OCI-LY1 (cell line): ENCODE measurements around the gene CEP57.
"Not testable (repeated sequence)": the region's sequence is repeated elsewhere in the genome, so short reads cannot be mapped to it uniquely, and the experiment has no call there.

Experiments used
- H2AFZ ChIP-seq: fragments of 200-600 bp; sonication (generic), shearing (Covaris generic); 2 replicates; pipeline ENCODE4 v1.6.0; 2014; ENCODE audit warnings: antibody characterized with exemption, mild to moderate bottlenecking, low read length
- H3F3A ChIP-seq: fragments of 200-600 bp; sonication (generic), shearing (Covaris generic); 2 replicates; pipeline ENCODE4 v1.6.0; 2014; ENCODE audit warnings: mild to moderate bottlenecking, antibody characterized with exemption, low read length, moderate library complexity; ENCODE audit not compliant: insufficient read depth
- H3K27ac ChIP-seq: fragments of 200-600 bp; sonication (generic); 2 replicates; pipeline ENCODE4 v1.5.1; 2014; ENCODE audit warnings: low read length, mixed run types, mild to moderate bottlenecking, low read depth; ENCODE audit not compliant: poor library complexity, severe bottlenecking
- H3K27me3 ChIP-seq: fragments of 200-600 bp; sonication (generic); 2 replicates; pipeline ENCODE4 v1.6.0; 2014; ENCODE audit warnings: antibody characterized with exemption, mild to moderate bottlenecking, low read length, moderate library complexity; ENCODE audit not compliant: insufficient read depth
- H3K36me3 ChIP-seq: fragments of 200-600 bp; sonication (generic); 2 replicates; pipeline ENCODE4 v1.6.1; 2014; ENCODE audit warnings: mild to moderate bottlenecking, antibody characterized with exemption, low read length, moderate library complexity, mixed read lengths; ENCODE audit not compliant: insufficient read depth
- H3K4me1 ChIP-seq: fragments of 200-600 bp; sonication (generic); 2 replicates; pipeline ENCODE4 v1.5.1; 2014; ENCODE audit warnings: mild to moderate bottlenecking, low read length, moderate library complexity; ENCODE audit not compliant: insufficient read depth, severe bottlenecking
- H3K4me2 ChIP-seq: fragments of 200-600 bp; sonication (generic), shearing (Covaris generic); 2 replicates; pipeline ENCODE4 v1.6.1; 2014; ENCODE audit warnings: low read length
- H3K4me3 ChIP-seq: fragments of 200-600 bp; sonication (generic); 2 replicates; pipeline ENCODE4 v1.5.1; 2014; ENCODE audit warnings: low read length, low read depth, mild to moderate bottlenecking, mixed read lengths; ENCODE audit not compliant: poor library complexity, severe bottlenecking
- H3K79me2 ChIP-seq: fragments of 200-600 bp; shearing (Covaris generic); 2 replicates; pipeline ENCODE4 v1.6.1; 2016; ENCODE audit warnings: mixed run types, low read length, mixed read lengths; ENCODE audit not compliant: insufficient read depth
- H3K9ac ChIP-seq: fragments of 200-600 bp; sonication (generic), shearing (Covaris generic); 2 replicates; pipeline ENCODE4 v1.6.1; 2014; ENCODE audit warnings: mild to moderate bottlenecking, low read length, mixed read lengths
- H3K9me2 ChIP-seq: fragments of 200-600 bp; sonication (generic), shearing (Covaris generic); 2 replicates; pipeline ENCODE4 v1.6.1; 2014; ENCODE audit warnings: low read depth, mild to moderate bottlenecking, low read length, mixed read lengths
- H3K9me3 ChIP-seq: fragments of 200-600 bp; shearing (Covaris generic); 2 replicates; pipeline ENCODE4 v1.6.1; 2014; ENCODE audit warnings: low read length, mixed read lengths
- H4K20me1 ChIP-seq: fragments of 200-600 bp; sonication (generic), shearing (Covaris generic); 2 replicates; pipeline ENCODE4 v1.6.0; 2016; ENCODE audit warnings: mild to moderate bottlenecking, low read length; ENCODE audit not compliant: insufficient read depth
- CTCF ChIP-seq: fragments of 200-600 bp; sonication (generic), shearing (Covaris generic); IDR thresholded peaks from 2 replicates; pipeline ENCODE4 v1.5.1; 2017; ENCODE audit warnings: mild to moderate bottlenecking, antibody characterized with exemption, low read length, moderate library complexity, mixed read lengths
- EZH2 ChIP-seq: fragments of 200-600 bp; sonication (generic), shearing (Covaris generic); IDR thresholded peaks from 2 replicates; pipeline ENCODE4 v1.8.0; 2017; ENCODE audit warnings: borderline replicate concordance, mixed run types, mild to moderate bottlenecking, antibody characterized with exemption, low read length, moderate library complexity, mixed read lengths

The CEP57 gene

GRCh38 chr11:95863486-95864140, 73.3 kb downstream of the CEP57 start:
- H3K9me3 ChIP-seq, result no peaks in the 10 kb centered on the region
- H3K4me1 ChIP-seq, result no peaks in the 10 kb centered on the region
- no peak for TF ChIP-seq EZH2
- no peaks in the 10 kb centered on the region for H3K27me3 ChIP-seq
- H3K4me3 ChIP-seq, result no peak overlapping the region
- no peaks in the 10 kb centered on the region for H4K20me1 ChIP-seq
- no peaks in the 10 kb centered on the region for H3K9me2 ChIP-seq
- H3K79me2 ChIP-seq, result no peaks in the 10 kb centered on the region
- no peaks in the 10 kb centered on the region for H3F3A ChIP-seq
- H3K9ac ChIP-seq, result no peak overlapping the region
- H3K36me3 ChIP-seq, result no peaks in the 10 kb centered on the region
- no peak overlapping the region for H2AFZ ChIP-seq
- no peak overlapping the region for H3K27ac ChIP-seq
- H3K4me2 ChIP-seq, result no peak overlapping the region

- Histone ChIP-seq H2AFZ (no peak overlapping the region), H3K27ac (no peak overlapping the region)
- TF ChIP-seq CTCF (no peak), EZH2 (no peak)
Observed at GRCh38 chr11:95867105-95867504, 76.8 kb downstream of the CEP57 start.

GRCh38 chr11:95870877-95871276, 80.6 kb downstream of the CEP57 start:
- not testable (repeated sequence) for H3K4me1 ChIP-seq, H3K79me2 ChIP-seq, H3K9ac ChIP-seq, H3K27ac ChIP-seq, H3K4me3 ChIP-seq, H3F3A ChIP-seq, H3K36me3 ChIP-seq, H3K27me3 ChIP-seq, H2AFZ ChIP-seq, H3K4me2 ChIP-seq, H4K20me1 ChIP-seq, H3K9me2 ChIP-seq, H3K9me3 ChIP-seq

More at GRCh38 chr11:95867105-95867504, 76.8 kb downstream of the CEP57 start:
- Histone ChIP-seq H3K79me2 (no peaks in the 10 kb centered on the region), H3K9me3 (no peaks in the 10 kb centered on the region), H3K9ac (no peak overlapping the region), H3F3A (no peaks in the 10 kb centered on the region), H3K4me2 (no peak overlapping the region), H3K4me3 (no peak overlapping the region), H3K36me3 (no peaks in the 10 kb centered on the region), H3K27me3 (no peaks in the 10 kb centered on the region), H4K20me1 (no peaks in the 10 kb centered on the region), H3K4me1 (no peaks in the 10 kb centered on the region), H3K9me2 (no peaks in the 10 kb centered on the region)

- Histone ChIP-seq H3K79me2 (no peaks in the 10 kb centered on the region), H3K4me1 (no peaks in the 10 kb centered on the region), H4K20me1 (no peaks in the 10 kb centered on the region), H3F3A (no peaks in the 10 kb centered on the region), H3K9me2 (no peaks in the 10 kb centered on the region), H3K27ac (no peak overlapping the region), H3K4me3 (no peak overlapping the region), H3K9ac (no peak overlapping the region), H3K36me3 (no peaks in the 10 kb centered on the region), H3K9me3 (no peaks in the 10 kb centered on the region), H3K27me3 (no peaks in the 10 kb centered on the region), H3K4me2 (no peak overlapping the region), H2AFZ (no peak overlapping the region)
- TF ChIP-seq CTCF, result no peak
- TF ChIP-seq EZH2, result no peak
Observed at GRCh38 chr11:95877291-95877690, 87.0 kb downstream of the CEP57 start.
